Left lung (tissue), 10 donors: Measurements from ENCODE around the gene EPC2. TPM values are rescaled to one million over a fixed set of nuclear protein-coding genes. Genes with fewer than 3 reads are reported as not detected.

ENCODE experiments used
- ATAC-seq: fragments of 200-7000 bp; cut with Tn5 transposase; one replicate; pipeline ENCODE4 v1.9.1; 2020; ENCODE audit warnings: moderate library complexity
- DNase-seq, 4 donors: peaks; one replicate each; pipeline ENCODE4 v3.0.0-alpha.2; 2013 to 2020
- H3K27ac ChIP-seq, 2 donors: fragments of 200-600 bp; sonication (generic) in 1 of 2; one replicate each; pipeline versions ENCODE4 v1.5.0 to v1.8.0; 2020 to 2021
- H3K27me3 ChIP-seq, 2 donors: fragments of 200-600 bp; sonication (generic) in 1 of 2; one replicate each; pipeline versions ENCODE4 v1.5.0 to v1.8.0; 2020 to 2021
- H3K36me3 ChIP-seq, 2 donors: fragments of 200-600 bp; sonication (generic) in 1 of 2; one replicate each; pipeline versions ENCODE4 v1.5.0 to v1.8.0; 2020 to 2021
- H3K4me1 ChIP-seq, 2 donors: fragments of 200-600 bp; one replicate each; pipeline ENCODE4 v1.8.0; 2021
- H3K4me3 ChIP-seq, 2 donors: fragments of 200-600 bp; sonication (generic) in 1 of 2; one replicate each; pipeline versions ENCODE4 v1.5.0 to v1.8.0; 2020 to 2021; ENCODE audit warnings: mild to moderate bottlenecking in 1 of 2
- H3K9me3 ChIP-seq, 2 donors: fragments of 200-600 bp; sonication (generic) in 1 of 2; one replicate each; pipeline versions ENCODE4 v1.5.0 to v1.8.0; 2020 to 2021
- CTCF ChIP-seq, 2 donors: fragments of 200-600 bp; sonication (generic) in 1 of 2; IDR thresholded peaks; one replicate each; pipeline versions ENCODE4 v1.5.0 to v1.8.0; 2021; ENCODE audit warnings: antibody characterized with exemption in 2 of 2
- intact Hi-C, 2 donors: fragments of 100-400 bp; cut with DNase I; formaldehyde crosslinking; loops; one replicate each; pipeline versions ENCODE4 v1.11.2 to v1.14.2; 2022
- polyA plus RNA-seq, 6 donors: library from polyadenylated mRNA; unstranded; fragments of 120-200 nt; gene quantifications; one replicate each; pipeline ENCODE4 v1.2.1, GENCODE V29; 2013; ENCODE audit not compliant: insufficient read length in 6 of 6
- total RNA-seq, 2 donors: library from RNA; stranded (reverse); fragmentation: NEBNext Ultra II Directional; extraction: Animal tissue kit (Norgen Biotek cat#: 25700); gene quantifications; one replicate each; pipeline ENCODE4 v1.2.1, GENCODE V29; 2021
- donor health status: DM: no; HTN: yes; CAD: no.
- donor health status: DM: no; HTN: no; CAD: no.

EPC2 gene
- total and polyA plus RNA-seq, 8 donors, result 28.7 to 65.5 (median 60.6) TPM

- H3K27ac ChIP-seq, result no peak overlapping the region
- H3K4me3 ChIP-seq, result no peak overlapping the region
- H3K4me1 ChIP-seq, result peaks cover 0 to 8% of the 10 kb centered on the region in 2 donors
- no peaks in the 10 kb centered on the region for H3K36me3 ChIP-seq
- TF ChIP-seq CTCF (IDR thresholded peaks at IDR 0.05), result no peak
- no peaks in the 10 kb centered on the region for H3K27me3 ChIP-seq
- ATAC-seq, result no peak
- intact Hi-C loops, result no loop called here
- no peak for DNase-seq
- H3K9me3 ChIP-seq, result no peaks in the 10 kb centered on the region
Measured at GRCh38 chr2:148746973-148747372, 102.4 kb downstream of the EPC2 start.

- H3K27ac ChIP-seq, result no peak overlapping the region
- no peaks in the 10 kb centered on the region for H3K27me3 ChIP-seq
- no peak overlapping the region for H3K4me3 ChIP-seq
- DNase-seq (no peak), ATAC-seq (peak; percentile 29)
- peaks cover 0 to 10% of the 10 kb centered on the region in 2 donors for H3K36me3 ChIP-seq
- intact Hi-C loops, result no loop called here
- H3K9me3 ChIP-seq, result no peaks in the 10 kb centered on the region
- H3K4me1 ChIP-seq, result no peaks in the 10 kb centered on the region
- no peak for TF ChIP-seq CTCF (IDR thresholded peaks at IDR 0.05)
Measured at GRCh38 chr2:148751907-148752306, 107.4 kb downstream of the EPC2 start.

DNA sequence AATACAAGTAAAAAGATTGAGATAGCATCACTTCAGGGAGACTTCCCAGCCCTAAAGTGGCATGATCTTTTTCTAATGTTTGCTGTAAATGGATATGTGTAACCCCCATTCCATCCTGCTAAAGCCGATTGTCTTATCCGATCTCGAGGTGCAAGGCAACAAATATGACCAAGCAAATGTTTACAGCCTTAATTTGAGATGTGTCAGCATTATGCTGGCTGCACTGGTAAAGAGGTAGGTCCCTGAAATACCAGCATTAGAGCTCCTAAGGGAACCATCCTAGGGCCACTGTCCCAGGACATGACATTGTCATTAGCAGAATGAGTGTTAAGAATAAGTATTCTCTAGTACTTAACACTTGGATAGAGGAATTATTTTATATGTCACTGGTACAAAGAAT, 108.4 kb downstream of the EPC2 start:
- no peaks in the 10 kb centered on the region for H3K4me1 ChIP-seq
- intact Hi-C loops, result no loop called here
- no peaks in the 10 kb centered on the region for H3K9me3 ChIP-seq
- H3K27ac ChIP-seq, result no peak overlapping the region
- no peaks in the 10 kb centered on the region for H3K27me3 ChIP-seq
- no peak overlapping the region for H3K4me3 ChIP-seq
- no peak for TF ChIP-seq CTCF (IDR thresholded peaks at IDR 0.05)
- peaks cover 0 to 10% of the 10 kb centered on the region in 2 donors for H3K36me3 ChIP-seq
- no peak for ATAC-seq
- DNase-seq, result no peak

GRCh38 chr2:148754864-148755263, 110.3 kb downstream of the EPC2 start:
- no peaks in the 10 kb centered on the region for H3K4me1 ChIP-seq
- DNase-seq (peak in 2 of 4 donors; percentile 24 to 26), ATAC-seq (no peak)
- no peak overlapping the region for H3K27ac ChIP-seq
- intact Hi-C loops, result no loop called here
- peaks cover 0 to 10% of the 10 kb centered on the region in 2 donors for H3K36me3 ChIP-seq
- TF ChIP-seq CTCF (IDR thresholded peaks at IDR 0.05), result no peak
- no peak overlapping the region for H3K4me3 ChIP-seq
- no peaks in the 10 kb centered on the region for H3K27me3 ChIP-seq
- no peaks in the 10 kb centered on the region for H3K9me3 ChIP-seq

- H3K9me3 ChIP-seq, result no peaks in the 10 kb centered on the region
- intact Hi-C loops, result no loop called here
- peak; percentile 41 for ATAC-seq
- no peaks in the 10 kb centered on the region for H3K27me3 ChIP-seq
- H3K4me1 ChIP-seq, result no peaks in the 10 kb centered on the region
- H3K36me3 ChIP-seq, result peaks cover 0 to 10% of the 10 kb centered on the region in 2 donors
- no peak overlapping the region for H3K4me3 ChIP-seq
- no peak overlapping the region for H3K27ac ChIP-seq
- no peak for TF ChIP-seq CTCF (IDR thresholded peaks at IDR 0.05)
- DNase-seq, result no peak
Measured at GRCh38 chr2:148756292-148756975, 111.9 kb downstream of the EPC2 start.
